CD4-positive, alpha-beta T cell treated with Interleukin-6 at 100 ng/mL for 8 hours (primary cell): ENCODE data around the gene ARHGEF1.
"Not testable (repeated sequence)": the region's sequence is repeated elsewhere in the genome, so short reads cannot be mapped to it uniquely, and the experiment has no call there.

Source experiments
- DNase-seq: peaks from one replicate; pipeline ENCODE4 v3.0.0-alpha.2; 2020; ENCODE audit warnings: mixed read lengths, low spot score

ARHGEF1 gene

GRCh38 chr19:41905273-41906002, 22.5 kb downstream of the ARHGEF1 start:
- no peak for DNase-seq

GRCh38 chr19:41906271-41906670, 23.3 kb downstream of the ARHGEF1 start:
- no peak for DNase-seq

- no peak for DNase-seq
Observed at GRCh38 chr19:41906916-41907680, 24.1 kb downstream of the ARHGEF1 start.

GRCh38 chr19:41907994-41908615, 25.1 kb downstream of the ARHGEF1 start:
- DNase-seq: no peak

GRCh38 chr19:41908724-41909464, 25.9 kb downstream of the ARHGEF1 start:
- no peak for DNase-seq

- DNase-seq: no peak
Observed at GRCh38 chr19:41909706-41910105, 26.7 kb downstream of the ARHGEF1 start.

GRCh38 chr19:41910240-41910991, 27.4 kb downstream of the ARHGEF1 start:
- no peak for DNase-seq

GRCh38 chr19:41910992-41911888, 28.3 kb downstream of the ARHGEF1 start:
- DNase-seq: no peak

GRCh38 chr19:41911889-41912731, 29.1 kb downstream of the ARHGEF1 start:
- no peak for DNase-seq

GRCh38 chr19:41912899-41913537, 30.0 kb downstream of the ARHGEF1 start:
- DNase-seq: no peak

- no peak for DNase-seq
Observed at GRCh38 chr19:41913538-41914423, 30.8 kb downstream of the ARHGEF1 start.

- DNase-seq: not testable (repeated sequence)
Observed at GRCh38 chr19:41914424-41914834, 31.4 kb downstream of the ARHGEF1 start.

- DNase-seq: no peak
Observed at GRCh38 chr19:41915021-41915775, 32.2 kb downstream of the ARHGEF1 start.

- DNase-seq: no peak
Observed at GRCh38 chr19:41915776-41916414, 32.9 kb downstream of the ARHGEF1 start.

GRCh38 chr19:41917676-41918075, 34.7 kb downstream of the ARHGEF1 start:
- DNase-seq: no peak

- DNase-seq: no peak
Observed at GRCh38 chr19:41918095-41918494, 35.1 kb downstream of the ARHGEF1 start.
